ENCODE data around the gene CCNQ. TPM values are rescaled to one million over a fixed set of nuclear protein-coding genes. Genes with fewer than 3 reads are reported as not detected.

The CCNQ gene
- total RNA-seq, 2 donors from 2014 or later, result 48.0 to 65.0 TPM

- Histone ChIP-seq H3K4me1 (no peaks in the 10 kb centered on the region), H3K27ac (no peak overlapping the region), H3K36me3 (no peaks in the 10 kb centered on the region), H3K27me3 (no peaks in the 10 kb centered on the region), H3K9me3 (peaks cover 0 to 10% of the 10 kb centered on the region in 2 donors), H3K4me3 (no peak overlapping the region)
- no peak for TF ChIP-seq CTCF (IDR thresholded peaks at IDR 0.05)
- no peak for DNase-seq (ENCODE audit: low spot score)
These were observed 29.7 kb upstream of the CCNQ start for GRCh38 chrX:153628665-153629064.

GRCh38 chrX:153628129-153628528 lies 29.2 kb upstream of the CCNQ start:
- no peaks in the 10 kb centered on the region for H3K36me3 ChIP-seq
- H3K27me3 ChIP-seq, result no peaks in the 10 kb centered on the region
- H3K4me1 ChIP-seq, result no peaks in the 10 kb centered on the region
- H3K4me3 ChIP-seq, result no peak overlapping the region
- H3K27ac ChIP-seq, result no peak overlapping the region
- no peak for DNase-seq (ENCODE audit: low spot score)
- peaks cover 0 to 10% of the 10 kb centered on the region in 2 donors for H3K9me3 ChIP-seq
- no peak for TF ChIP-seq CTCF (IDR thresholded peaks at IDR 0.05)

- TF ChIP-seq CTCF (IDR thresholded peaks at IDR 0.05), result no peak
- Histone ChIP-seq H3K9me3 (peaks cover 0 to 10% of the 10 kb centered on the region in 2 donors), H3K36me3 (no peaks in the 10 kb centered on the region), H3K4me1 (no peaks in the 10 kb centered on the region), H3K27me3 (no peaks in the 10 kb centered on the region), H3K4me3 (no peak overlapping the region), H3K27ac (no peak overlapping the region)
- no peak for DNase-seq (ENCODE audit: low spot score)
These were observed 28.8 kb upstream of the CCNQ start for GRCh38 chrX:153627675-153628111.

GRCh38 chrX:153626863-153627674 lies 28.1 kb upstream of the CCNQ start:
- Histone ChIP-seq H3K27ac (no peak overlapping the region), H3K9me3 (peaks cover 0 to 10% of the 10 kb centered on the region in 2 donors), H3K36me3 (no peaks in the 10 kb centered on the region), H3K4me1 (no peaks in the 10 kb centered on the region), H3K27me3 (no peaks in the 10 kb centered on the region), H3K4me3 (no peak overlapping the region)
- no peak for DNase-seq (ENCODE audit: low spot score)
- no peak for TF ChIP-seq CTCF (IDR thresholded peaks at IDR 0.05)

- Histone ChIP-seq H3K9me3 (peaks cover 0 to 3% of the 10 kb centered on the region in 2 donors), H3K4me3 (no peak overlapping the region), H3K27ac (no peak overlapping the region), H3K36me3 (no peaks in the 10 kb centered on the region), H3K27me3 (no peaks in the 10 kb centered on the region), H3K4me1 (no peaks in the 10 kb centered on the region)
- DNase-seq (ENCODE audit: low spot score), result no peak
- no peak for TF ChIP-seq CTCF (IDR thresholded peaks at IDR 0.05)
These were observed 27.2 kb upstream of the CCNQ start for GRCh38 chrX:153626025-153626633.

Data from right atrium auricular region (tissue), 2 donors.